Measurements from ENCODE around the gene COX6B1.

The COX6B1 gene

GRCh38 chr19:35656700-35657099, 8.6 kb downstream of the COX6B1 start:
- DNase-seq (no peak), ATAC-seq (ENCODE audit: insufficient read depth, low read depth) (no peak)
- Histone ChIP-seq H2AFZ (ENCODE audit: low read depth, low read length) (no peak overlapping the region), H4K20me1 (ENCODE audit: insufficient read depth, low read length) (peaks cover 4% of the 10 kb centered on the region; the same call in 1 of the 2 replicates), H3K9ac (ENCODE audit: low read depth, low read length) (no peak overlapping the region), H3K36me3 (ENCODE audit: insufficient read depth, low read length) (peaks cover 64% of the 10 kb centered on the region), H3K4me1 (ENCODE audit: insufficient read depth, low read length) (no peaks in the 10 kb centered on the region), H3K4me2 (ENCODE audit: insufficient read depth, low read length) (no peak overlapping the region), H3K27ac (ENCODE audit: low read length) (no peak overlapping the region), H3K4me3 (ENCODE audit: low read depth in 1 of 2, low read length in 2 of 2) (no peak overlapping the region), H3K9me3 (ENCODE audit: insufficient read depth, low read length, severe bottlenecking) (no peaks in the 10 kb centered on the region), H3K79me2 (ENCODE audit: insufficient read depth, low read length) (peaks cover 6% of the 10 kb centered on the region; the same call in 1 of the 2 replicates), H3K27me3 (ENCODE audit: insufficient read depth, low read length, poor library complexity) (no peaks in the 10 kb centered on the region)
- no peak for TF ChIP-seq CTCF (IDR thresholded peaks at IDR 0.05; ENCODE audit: borderline replicate concordance, extremely low read depth, low read length, poor library complexity, severe bottlenecking)
- TF ChIP-seq EZH2 (IDR thresholded peaks at IDR 0.05; ENCODE audit: borderline replicate concordance, low read depth, low read length, severe bottlenecking): no peak

- H3K4me2 ChIP-seq (ENCODE audit: insufficient read depth, low read length): no peak overlapping the region
- ATAC-seq (ENCODE audit: insufficient read depth, low read depth) (peak; percentile 60; the same call in 1 of the 3 replicates), DNase-seq (no peak)
- no peak overlapping the region for H3K27ac ChIP-seq (ENCODE audit: low read length)
- no peak overlapping the region for H3K9ac ChIP-seq (ENCODE audit: low read depth, low read length)
- no peaks in the 10 kb centered on the region for H3K4me1 ChIP-seq (ENCODE audit: insufficient read depth, low read length)
- no peak overlapping the region for H2AFZ ChIP-seq (ENCODE audit: low read depth, low read length)
- peaks cover 60% of the 10 kb centered on the region for H3K36me3 ChIP-seq (ENCODE audit: insufficient read depth, low read length)
- peaks cover 4% of the 10 kb centered on the region; the same call in 1 of the 2 replicates for H4K20me1 ChIP-seq (ENCODE audit: insufficient read depth, low read length)
- H3K9me3 ChIP-seq (ENCODE audit: insufficient read depth, low read length, severe bottlenecking): no peaks in the 10 kb centered on the region
- H3K79me2 ChIP-seq (ENCODE audit: insufficient read depth, low read length): peaks cover 4% of the 10 kb centered on the region; the same call in 1 of the 2 replicates
- no peaks in the 10 kb centered on the region for H3K27me3 ChIP-seq (ENCODE audit: insufficient read depth, low read length, poor library complexity)
- TF ChIP-seq CTCF (IDR thresholded peaks at IDR 0.05; ENCODE audit: borderline replicate concordance, extremely low read depth, low read length, poor library complexity, severe bottlenecking) (no peak), EZH2 (IDR thresholded peaks at IDR 0.05; ENCODE audit: borderline replicate concordance, low read depth, low read length, severe bottlenecking) (no peak)
- H3K4me3 ChIP-seq (ENCODE audit: low read depth in 1 of 2, low read length in 2 of 2): no peak overlapping the region
Observed at GRCh38 chr19:35657904-35658700, 10.0 kb downstream of the COX6B1 start.

GRCh38 chr19:35661995-35662340, 13.8 kb downstream of the COX6B1 start:
- Histone ChIP-seq H3K27ac (ENCODE audit: low read length) (no peak overlapping the region), H2AFZ (ENCODE audit: low read depth, low read length) (no peak overlapping the region), H4K20me1 (ENCODE audit: insufficient read depth, low read length) (no peaks in the 10 kb centered on the region), H3K4me3 (ENCODE audit: low read depth in 1 of 2, low read length in 2 of 2) (no peak overlapping the region), H3K4me1 (ENCODE audit: insufficient read depth, low read length) (no peaks in the 10 kb centered on the region), H3K36me3 (ENCODE audit: insufficient read depth, low read length) (peaks cover 32% of the 10 kb centered on the region), H3K9me3 (ENCODE audit: insufficient read depth, low read length, severe bottlenecking) (no peaks in the 10 kb centered on the region), H3K4me2 (ENCODE audit: insufficient read depth, low read length) (no peak overlapping the region), H3K27me3 (ENCODE audit: insufficient read depth, low read length, poor library complexity) (no peaks in the 10 kb centered on the region), H3K9ac (ENCODE audit: low read depth, low read length) (no peak overlapping the region), H3K79me2 (ENCODE audit: insufficient read depth, low read length) (no peaks in the 10 kb centered on the region)
- DNase-seq (no peak), ATAC-seq (ENCODE audit: insufficient read depth, low read depth) (no peak)
- TF ChIP-seq CTCF (IDR thresholded peaks at IDR 0.05; ENCODE audit: borderline replicate concordance, extremely low read depth, low read length, poor library complexity, severe bottlenecking): no peak
- no peak for TF ChIP-seq EZH2 (IDR thresholded peaks at IDR 0.05; ENCODE audit: borderline replicate concordance, low read depth, low read length, severe bottlenecking)

All from DND-41 (cell line).